H1 (cell line): ENCODE data around the gene EBF3. TPM values are rescaled to one million over a fixed set of nuclear protein-coding genes. Genes with fewer than 3 reads are reported as not detected.

Experiments used
- CTCF ChIA-PET: fragments of 300-600 bp; sonication (Branson Sonifier 250); formaldehyde crosslinking; loops from one replicate; lab custom pipeline; 2021; ENCODE audit not compliant: partially characterized antibody; lab: Charles Lee
- POLR2A ChIA-PET: fragments of 300-600 bp; sonication (Branson Sonifier 250); formaldehyde crosslinking; loops from one replicate; lab custom pipeline; 2021; ENCODE audit warnings: inconsistent platforms; ENCODE audit not compliant: partially characterized antibody; lab: Charles Lee
- DNase-seq, 2 experiments: peaks; one replicate each; pipeline versions ENCODE4 v3.0.0 to v3.0.0-alpha.2; 2010 to 2022; ENCODE audit warnings: low spot score in 2 of 2, low read depth in 1 of 2, mixed read lengths in 1 of 2
- FAIRE-seq: peaks from 2 replicates; lab custom pipeline; 2011; peaks lifted over from hg19 to GRCh38; lab: Jason Lieb, UNC
- H2AFZ ChIP-seq: 2 replicates; pipeline ENCODE4 v1.8.1; 2012; ENCODE audit warnings: low read length, inconsistent platforms
- H2AK5ac ChIP-seq: 2 replicates; pipeline ENCODE4 v1.6.1; 2013; ENCODE audit warnings: low read depth, low read length
- H2BK120ac ChIP-seq: replicated peaks from 2 replicates; pipeline ENCODE3; 2013; ENCODE audit warnings: low read depth, low read length, inconsistent platforms
- H2BK12ac ChIP-seq: 2 replicates; pipeline ENCODE4 v1.6.1; 2013; ENCODE audit warnings: low read depth, low read length
- H2BK15ac ChIP-seq: 2 replicates; pipeline ENCODE4 v1.6.1; 2013; ENCODE audit warnings: low read length
- H2BK20ac ChIP-seq: 2 replicates; pipeline ENCODE4 v1.6.1; 2013; ENCODE audit warnings: low read length
- H2BK5ac ChIP-seq: 2 replicates; pipeline ENCODE4 v1.6.1; 2013; ENCODE audit warnings: low read depth, low read length
- H3K14ac ChIP-seq: 2 replicates; pipeline ENCODE4 v1.6.1; 2013; ENCODE audit warnings: inconsistent platforms; ENCODE audit not compliant: insufficient read length
- H3K18ac ChIP-seq: 2 replicates; pipeline ENCODE4 v1.6.1; 2013; ENCODE audit warnings: low read length; ENCODE audit errors: extremely low read depth
- H3K23ac ChIP-seq: 2 replicates; pipeline ENCODE4 v1.6.1; 2013; ENCODE audit warnings: inconsistent platforms; ENCODE audit not compliant: insufficient read length
- H3K23me2 ChIP-seq: 2 replicates; pipeline ENCODE4 v1.6.1; 2013; ENCODE audit warnings: low read depth, low read length
- H3K27ac ChIP-seq: 2 replicates; pipeline ENCODE4 v1.6.1; 2011; ENCODE audit warnings: low read depth, low read length, inconsistent platforms
- H3K27me3 ChIP-seq, 4 experiments: replicated peaks in 1 of 4; 1 replicate in 1 of 4; 2 replicates in 3 of 4; pipeline versions ENCODE4 v1.6.1 to v1.8.1; 2011 to 2013; ENCODE audit warnings: low read length in 3 of 4, mild to moderate bottlenecking in 3 of 4, inconsistent platforms in 2 of 4, mixed read lengths in 2 of 4, moderate library complexity in 1 of 4; ENCODE audit not compliant: control insufficient read depth in 3 of 4, insufficient read depth in 3 of 4; ENCODE audit errors: extremely low read depth in 1 of 4
- H3K36me3 ChIP-seq, 4 experiments: 2 replicates each; pipeline versions ENCODE4 v1.6.1 to v1.8.1; 2011 to 2013; ENCODE audit warnings: mild to moderate bottlenecking in 4 of 4, low read length in 3 of 4, moderate library complexity in 2 of 4, control low read depth in 1 of 4, inconsistent platforms in 1 of 4; ENCODE audit not compliant: insufficient read depth in 4 of 4, control insufficient read depth in 2 of 4
- H3K4ac ChIP-seq: replicated peaks from 2 replicates; pipeline ENCODE3; 2013; ENCODE audit warnings: low read length, low read depth, mixed read lengths, inconsistent platforms; ENCODE audit not compliant: insufficient read length
- H3K4me1 ChIP-seq, 4 experiments: replicated peaks in 1 of 4; 1 replicate in 1 of 4; 2 replicates in 3 of 4; pipeline versions ENCODE4 v1.6.1 to v1.8.1; 2011 to 2013; ENCODE audit warnings: low read length in 3 of 4, inconsistent platforms in 2 of 4, mixed read lengths in 1 of 4; ENCODE audit not compliant: insufficient read depth in 4 of 4, control insufficient read depth in 3 of 4
- H3K4me2 ChIP-seq, 2 experiments: 2 replicates each; pipeline versions ENCODE4 v1.6.1 to v1.8.1; 2011 to 2013; ENCODE audit warnings: low read depth in 2 of 2, low read length in 2 of 2, control low read depth in 1 of 2, inconsistent platforms in 1 of 2, mild to moderate bottlenecking in 1 of 2; ENCODE audit not compliant: insufficient read depth in 1 of 2
- H3K4me3 ChIP-seq, 4 experiments: fragments of 200-600, 300-600 bp in 1 of 4; sonication (generic), shearing (Covaris generic), sonication (Bioruptor Twin) in 1 of 4; 2 replicates each; pipeline versions ENCODE4 v1.5.1 to v1.8.1; 2011 to 2016; ENCODE audit warnings: low read length in 4 of 4, low read depth in 3 of 4, control low read depth in 2 of 4, inconsistent platforms in 2 of 4, mild to moderate bottlenecking in 2 of 4, mixed read lengths in 1 of 4, moderate library complexity in 1 of 4; ENCODE audit not compliant: insufficient read depth in 2 of 4; ENCODE audit errors: extremely low read depth in 1 of 4
- H3K56ac ChIP-seq: replicated peaks from 2 replicates; pipeline ENCODE3; 2013; ENCODE audit warnings: low read depth, mild to moderate bottlenecking, mixed read lengths, low read length, inconsistent platforms; ENCODE audit not compliant: insufficient read length
- H3K79me1 ChIP-seq: 2 replicates; pipeline ENCODE4 v1.6.1; 2013; ENCODE audit warnings: low read depth, low read length, control low read depth
- H3K79me2 ChIP-seq, 2 experiments: 2 replicates each; pipeline versions ENCODE4 v1.6.1 to v1.8.1; 2012 to 2013; ENCODE audit warnings: low read length in 2 of 2, mild to moderate bottlenecking in 2 of 2, inconsistent platforms in 1 of 2; ENCODE audit not compliant: insufficient read depth in 2 of 2, control insufficient read depth in 1 of 2
- H3K9ac ChIP-seq, 4 experiments: replicated peaks in 1 of 4; 1 replicate in 1 of 4; 2 replicates in 3 of 4; pipeline versions ENCODE4 v1.6.1 to v1.8.1; 2011 to 2013; ENCODE audit warnings: low read depth in 3 of 4, low read length in 3 of 4, control low read depth in 2 of 4, mild to moderate bottlenecking in 2 of 4, moderate library complexity in 2 of 4, inconsistent platforms in 1 of 4; ENCODE audit errors: extremely low read depth in 1 of 4
- H3K9me3 ChIP-seq, 2 experiments: 2 replicates each; pipeline versions ENCODE4 v1.6.1 to v1.8.1; 2012 to 2013; ENCODE audit warnings: mild to moderate bottlenecking in 2 of 2, moderate library complexity in 2 of 2, control low read depth in 1 of 2, inconsistent platforms in 1 of 2, low read depth in 1 of 2, low read length in 1 of 2, mixed read lengths in 1 of 2; ENCODE audit not compliant: insufficient read depth in 2 of 2
- H4K20me1 ChIP-seq, 2 experiments: replicated peaks in 1 of 2; 2 replicates each; pipeline versions ENCODE3 to v1.8.1; 2011 to 2013; ENCODE audit warnings: inconsistent platforms in 2 of 2, low read length in 2 of 2, mild to moderate bottlenecking in 1 of 2; ENCODE audit not compliant: insufficient read depth in 2 of 2, control insufficient read depth in 1 of 2
- H4K5ac ChIP-seq: 2 replicates; pipeline ENCODE4 v1.6.1; 2013; ENCODE audit warnings: low read length, low read depth, mixed read lengths, inconsistent platforms; ENCODE audit not compliant: insufficient read length
- H4K8ac ChIP-seq: 2 replicates; pipeline ENCODE4 v1.8.0; 2013; ENCODE audit warnings: mild to moderate bottlenecking, moderate library complexity, low read length, inconsistent platforms; ENCODE audit not compliant: insufficient read depth; ENCODE audit errors: extremely low read depth
- H4K91ac ChIP-seq: replicated peaks from 2 replicates; pipeline ENCODE3; 2013; ENCODE audit warnings: low read length, mixed read lengths, inconsistent platforms; ENCODE audit not compliant: insufficient read length
- BRCA1 ChIP-seq: IDR thresholded peaks from 2 replicates; pipeline ENCODE4 v1.6.1; 2012; ENCODE audit warnings: low read depth, low read length, improper control_type of control experiment
- CHD1 ChIP-seq: IDR thresholded peaks from 2 replicates; pipeline ENCODE4 v1.6.1; 2012; ENCODE audit warnings: low read depth, low read length, improper control_type of control experiment
- CHD2 ChIP-seq: IDR thresholded peaks from 2 replicates; pipeline ENCODE4 v1.6.1; 2012; ENCODE audit warnings: low read length, improper control_type of control experiment
- EGR1 ChIP-seq: IDR thresholded peaks from 2 replicates; pipeline ENCODE4 v1.6.1; 2011; ENCODE audit warnings: low read depth, low read length, borderline replicate concordance
- GTF2F1 ChIP-seq: IDR thresholded peaks from 2 replicates; pipeline ENCODE4 v1.6.1; 2012; ENCODE audit warnings: low read depth, low read length, improper control_type of control experiment, borderline replicate concordance
- JUN ChIP-seq: IDR thresholded peaks from 2 replicates; pipeline ENCODE4 v1.6.1; 2011; ENCODE audit warnings: low read depth, mild to moderate bottlenecking, improper control_type of control experiment, low read length
- KDM1A ChIP-seq: fragments of 200-600, 300-600 bp; sonication (generic); IDR thresholded peaks from 2 replicates; pipeline ENCODE4 v1.7.1; 2016; ENCODE audit warnings: mild to moderate bottlenecking, low read length, borderline replicate concordance
- POLR2AphosphoS5 ChIP-seq: IDR thresholded peaks from 2 replicates; pipeline ENCODE4 v1.6.1; 2011; ENCODE audit warnings: low read depth, low read length
- RBBP5 ChIP-seq: IDR thresholded peaks from 2 replicates; pipeline ENCODE4 v1.7.1; 2012; ENCODE audit warnings: low read depth, mild to moderate bottlenecking, inconsistent platforms, low read length, moderate library complexity, borderline replicate concordance
- SP4 ChIP-seq: IDR thresholded peaks from 2 replicates; pipeline ENCODE4 v1.6.1; 2012; ENCODE audit warnings: low read length, inconsistent platforms
- TAF7 ChIP-seq: optimal IDR thresholded peaks from 2 replicates; pipeline ENCODE3; 2011; ENCODE audit warnings: low read depth, mild to moderate bottlenecking, inconsistent platforms, low read length, moderate library complexity, borderline replicate concordance
- TCF12 ChIP-seq: IDR thresholded peaks from 2 replicates; pipeline ENCODE4 v1.6.1; 2011; ENCODE audit warnings: low read depth, mild to moderate bottlenecking, low read length
- TEAD4 ChIP-seq: IDR thresholded peaks from 2 replicates; pipeline ENCODE4 v1.6.1; 2012; ENCODE audit warnings: low read depth, low read length, inconsistent platforms, mixed read lengths
- YY1 ChIP-seq: IDR thresholded peaks from 2 replicates; pipeline ENCODE4 v1.6.1; 2011; ENCODE audit warnings: low read depth, mild to moderate bottlenecking, low read length
- WGBS, 2 experiments: shearing (Covaris generic) in 1 of 2; methylation state at CpG; one replicate each; pipeline versions ENCODE4 v1.1.6 to v1.1.7; 2013 to 2015; ENCODE audit warnings: low lambda C conversion rate in 2 of 2, mixed read lengths in 2 of 2, inconsistent platforms in 1 of 2, low coverage in 1 of 2, missing lambda C conversion rate in 1 of 2; ENCODE audit not compliant: insufficient replicate concordance in 2 of 2, insufficient coverage in 1 of 2, insufficient read length in 1 of 2; ENCODE audit errors: extremely low coverage in 1 of 2, missing lambda C conversion rate in 1 of 2; 5-methylcytosine and 5-hydroxymethylcytosine counted together
- polyA plus RNA-seq, 7 experiments: library from polyadenylated mRNA; depleted of rRNA in 3 of 7; stranded (reverse) in 5 of 7; unstranded in 2 of 7; fragments of >200 nt in 5 of 7; fragments of 200-250 nt in 2 of 7; gene quantifications; 1 replicate in 5 of 7; 2 replicates in 1 of 7; 4 replicates in 1 of 7; pipeline versions ENCODE4 v1.2.1 to v1.2.3, GENCODE V29; 2011 to 2013; ENCODE audit warnings: missing spikeins in 2 of 7, mixed read lengths in 2 of 7
- total RNA-seq: library from RNA; stranded (reverse); fragmentation: NEBNext Ultra II Directional; extraction: Animal tissue kit (Norgen Biotek cat#: 25700); gene quantifications from 2 replicates; pipeline ENCODE4 v1.2.1, GENCODE V29; 2021

The EBF3 gene
- total and polyA plus RNA-seq, 2 of the 8 experiments (the other 6 are each of a cell fraction or from before 2014, with no cell fraction given) = 0.08 to 0.26 TPM

GRCh38 chr10:129914960-129915359 lies 49.1 kb downstream of the EBF3 start:
- Histone ChIP-seq H2BK12ac (no peak overlapping the region), H2BK5ac (no peak overlapping the region), H3K36me3 (no peaks in the 10 kb centered on the region), H4K5ac (no peak overlapping the region), H3K9ac (no peak overlapping the region), H4K20me1 (no peaks in the 10 kb centered on the region), H3K23ac (no peak overlapping the region), H2BK20ac (no peak overlapping the region), H3K4ac (no peak overlapping the region), H3K27me3 (no peaks in the 10 kb centered on the region), H2BK15ac (no peak overlapping the region), H3K56ac (no peak overlapping the region), H3K23me2 (no peaks in the 10 kb centered on the region), H4K91ac (no peak overlapping the region), H2AK5ac (no peak overlapping the region), H3K14ac (no peak overlapping the region), H2AFZ (no peak overlapping the region), H3K27ac (no peak overlapping the region), H4K8ac (no peak overlapping the region), H3K4me2 (no peak overlapping the region), H3K4me3 (no peak overlapping the region), H3K18ac (no peak overlapping the region), H2BK120ac (no peak overlapping the region), H3K79me2 (no peaks in the 10 kb centered on the region), H3K9me3 (no peaks in the 10 kb centered on the region), H3K79me1 (no peaks in the 10 kb centered on the region), H3K4me1 (peaks cover 0 to 6% (median 3%) of the 10 kb centered on the region in 4 experiments; a peak in 1 of 7 replicates)
- WGBS, 2 experiments = 94% methylated on average over 2 of the region's 2 CpGs; no CpG with 5 or more reads in 1 of the 2 experiments
- TF ChIP-seq GTF2F1 (no peak), KDM1A (no peak), YY1 (no peak), RBBP5 (no peak), TAF7 (no peak), BRCA1 (no peak), EGR1 (no peak), CHD2 (no peak), POLR2AphosphoS5 (no peak), SP4 (no peak), TEAD4 (no peak), JUN (no peak), CHD1 (no peak), TCF12 (no peak)
- ChIA-PET POLR2A (no interaction called here), CTCF (interaction anchor here (0.6 kb wide), 1 partner anchor 23 kb away, joined by 3 read pairs; no protein-coding TSS in a partner anchor)
- no peak for DNase-seq
- no peak for FAIRE-seq
